ENCODE measurements around the gene SCG3.

SCG3 gene

GRCh38 chr15:51752888-51753287 is 71.6 kb downstream of the SCG3 start:
- Histone ChIP-seq H3K27me3 (ENCODE audit: low read depth, low read length) (peaks cover 18% of the 10 kb centered on the region), H3K4me2 (ENCODE audit: low read length) (peak overlapping the region; percentile 91; the same call in 1 of the 2 replicates), H3K9me3 (ENCODE audit: insufficient read depth, low read length) (no peaks in the 10 kb centered on the region), H4K20me1 (ENCODE audit: insufficient read depth, low read length) (no peaks in the 10 kb centered on the region), H3K4me3 (ENCODE audit: low read length) (no peak overlapping the region), H2AFZ (ENCODE audit: low read depth, low read length) (no peak overlapping the region), H3K9ac (ENCODE audit: low read length) (no peak overlapping the region), H3K79me2 (ENCODE audit: low read length) (no peaks in the 10 kb centered on the region), H3K27ac (ENCODE audit: low read length) (no peak overlapping the region), H3K4me1 (ENCODE audit: low read length) (peaks cover 32% of the 10 kb centered on the region), H3K36me3 (replicated peaks; ENCODE audit: low read depth, low read length) (no peaks in the 10 kb centered on the region)
- TF ChIP-seq, protein P1, sequence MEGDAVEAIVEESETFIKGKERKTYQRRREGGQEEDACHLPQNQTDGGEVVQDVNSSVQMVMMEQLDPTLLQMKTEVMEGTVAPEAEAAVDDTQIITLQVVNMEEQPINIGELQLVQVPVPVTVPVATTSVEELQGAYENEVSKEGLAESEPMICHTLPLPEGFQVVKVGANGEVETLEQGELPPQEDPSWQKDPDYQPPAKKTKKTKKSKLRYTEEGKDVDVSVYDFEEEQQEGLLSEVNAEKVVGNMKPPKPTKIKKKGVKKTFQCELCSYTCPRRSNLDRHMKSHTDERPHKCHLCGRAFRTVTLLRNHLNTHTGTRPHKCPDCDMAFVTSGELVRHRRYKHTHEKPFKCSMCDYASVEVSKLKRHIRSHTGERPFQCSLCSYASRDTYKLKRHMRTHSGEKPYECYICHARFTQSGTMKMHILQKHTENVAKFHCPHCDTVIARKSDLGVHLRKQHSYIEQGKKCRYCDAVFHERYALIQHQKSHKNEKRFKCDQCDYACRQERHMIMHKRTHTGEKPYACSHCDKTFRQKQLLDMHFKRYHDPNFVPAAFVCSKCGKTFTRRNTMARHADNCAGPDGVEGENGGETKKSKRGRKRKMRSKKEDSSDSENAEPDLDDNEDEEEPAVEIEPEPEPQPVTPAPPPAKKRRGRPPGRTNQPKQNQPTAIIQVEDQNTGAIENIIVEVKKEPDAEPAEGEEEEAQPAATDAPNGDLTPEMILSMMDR (IDR thresholded peaks at IDR 0.05; ENCODE audit: low read depth, low read length): no peak
- no peak for TF ChIP-seq EZH2phosphoT487 (IDR thresholded peaks at IDR 0.05; ENCODE audit: low read depth)

- Histone ChIP-seq H3K4me1 (ENCODE audit: low read length) (peaks cover 32% of the 10 kb centered on the region), H3K27me3 (ENCODE audit: low read depth, low read length) (peaks cover 18% of the 10 kb centered on the region), H3K9me3 (ENCODE audit: insufficient read depth, low read length) (no peaks in the 10 kb centered on the region), H3K36me3 (replicated peaks; ENCODE audit: low read depth, low read length) (no peaks in the 10 kb centered on the region), H3K4me2 (ENCODE audit: low read length) (no peak overlapping the region), H2AFZ (ENCODE audit: low read depth, low read length) (no peak overlapping the region), H3K9ac (ENCODE audit: low read length) (no peak overlapping the region), H3K79me2 (ENCODE audit: low read length) (no peaks in the 10 kb centered on the region), H4K20me1 (ENCODE audit: insufficient read depth, low read length) (no peaks in the 10 kb centered on the region), H3K4me3 (ENCODE audit: low read length) (no peak overlapping the region), H3K27ac (ENCODE audit: low read length) (no peak overlapping the region)
- TF ChIP-seq, protein P1 (IDR thresholded peaks at IDR 0.05; ENCODE audit: low read depth, low read length): no peak
- TF ChIP-seq EZH2phosphoT487 (IDR thresholded peaks at IDR 0.05; ENCODE audit: low read depth): no peak
Observed at GRCh38 chr15:51754267-51754666, 73.0 kb downstream of the SCG3 start.

DNA sequence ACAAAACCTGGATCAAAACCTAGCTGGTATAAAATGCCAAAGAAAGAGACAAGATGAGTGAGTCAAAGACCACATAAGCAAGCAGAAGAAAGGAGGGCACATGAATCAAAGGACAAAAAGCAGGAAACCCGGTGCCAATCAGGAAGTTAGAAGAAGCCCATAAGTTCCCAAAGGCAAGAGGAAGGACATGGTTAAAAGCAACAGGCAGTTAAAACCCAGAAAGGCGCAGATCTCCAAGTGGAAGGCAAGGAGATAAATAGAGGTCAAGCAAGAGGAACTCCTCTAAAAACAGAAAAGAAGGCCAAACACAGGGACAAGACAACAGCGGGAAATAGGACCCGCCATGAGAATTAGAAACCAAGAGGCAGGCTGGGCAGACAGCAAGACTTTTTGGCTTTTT is 74.5 kb downstream of the SCG3 start:
- Histone ChIP-seq H3K4me3 (ENCODE audit: low read length) (no peak overlapping the region), H2AFZ (ENCODE audit: low read depth, low read length) (no peak overlapping the region), H3K27ac (ENCODE audit: low read length) (no peak overlapping the region), H3K27me3 (ENCODE audit: low read depth, low read length) (peaks cover 14% of the 10 kb centered on the region), H3K79me2 (ENCODE audit: low read length) (no peaks in the 10 kb centered on the region), H3K9me3 (ENCODE audit: insufficient read depth, low read length) (no peaks in the 10 kb centered on the region), H3K9ac (ENCODE audit: low read length) (no peak overlapping the region), H3K4me2 (ENCODE audit: low read length) (no peak overlapping the region), H3K4me1 (ENCODE audit: low read length) (peaks cover 18% of the 10 kb centered on the region), H4K20me1 (ENCODE audit: insufficient read depth, low read length) (no peaks in the 10 kb centered on the region), H3K36me3 (replicated peaks; ENCODE audit: low read depth, low read length) (no peaks in the 10 kb centered on the region)
- no peak for TF ChIP-seq EZH2phosphoT487 (IDR thresholded peaks at IDR 0.05; ENCODE audit: low read depth)
- TF ChIP-seq, protein P1 (IDR thresholded peaks at IDR 0.05; ENCODE audit: low read depth, low read length): no peak

DNA sequence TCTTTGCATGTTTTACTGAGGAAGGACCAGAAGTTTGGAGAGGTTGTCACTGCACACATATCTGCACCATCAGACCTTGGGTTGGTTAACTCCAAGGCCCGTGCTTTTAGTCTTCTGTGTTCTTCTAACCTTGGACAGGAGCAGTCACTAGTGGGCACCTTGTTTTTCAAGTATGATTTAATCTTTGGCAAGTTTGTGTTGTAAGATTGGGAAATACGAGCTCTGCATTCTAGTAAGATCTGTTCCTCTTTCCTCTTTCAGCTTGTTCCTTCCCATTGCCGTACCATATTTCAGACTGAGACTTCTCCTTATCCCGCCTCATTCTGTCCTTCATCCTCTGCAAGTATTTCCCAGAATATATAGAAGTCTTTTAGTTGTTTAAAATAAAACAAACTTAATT is 75.2 kb downstream of the SCG3 start:
- Histone ChIP-seq H3K27ac (ENCODE audit: low read length) (no peak overlapping the region), H3K9me3 (ENCODE audit: insufficient read depth, low read length) (no peaks in the 10 kb centered on the region), H3K4me3 (ENCODE audit: low read length) (no peak overlapping the region), H3K9ac (ENCODE audit: low read length) (no peak overlapping the region), H2AFZ (ENCODE audit: low read depth, low read length) (no peak overlapping the region), H3K4me2 (ENCODE audit: low read length) (peak overlapping the region; percentile 18), H3K36me3 (replicated peaks; ENCODE audit: low read depth, low read length) (no peaks in the 10 kb centered on the region), H3K79me2 (ENCODE audit: low read length) (no peaks in the 10 kb centered on the region), H4K20me1 (ENCODE audit: insufficient read depth, low read length) (no peaks in the 10 kb centered on the region), H3K27me3 (ENCODE audit: low read depth, low read length) (peaks cover 14% of the 10 kb centered on the region), H3K4me1 (ENCODE audit: low read length) (peaks cover 14% of the 10 kb centered on the region)
- TF ChIP-seq, protein P1 (IDR thresholded peaks at IDR 0.05; ENCODE audit: low read depth, low read length): no peak
- TF ChIP-seq EZH2phosphoT487 (IDR thresholded peaks at IDR 0.05; ENCODE audit: low read depth): no peak

Data from OCI-LY3 (cell line).